ENCODE data around the gene CILP.

DNA sequence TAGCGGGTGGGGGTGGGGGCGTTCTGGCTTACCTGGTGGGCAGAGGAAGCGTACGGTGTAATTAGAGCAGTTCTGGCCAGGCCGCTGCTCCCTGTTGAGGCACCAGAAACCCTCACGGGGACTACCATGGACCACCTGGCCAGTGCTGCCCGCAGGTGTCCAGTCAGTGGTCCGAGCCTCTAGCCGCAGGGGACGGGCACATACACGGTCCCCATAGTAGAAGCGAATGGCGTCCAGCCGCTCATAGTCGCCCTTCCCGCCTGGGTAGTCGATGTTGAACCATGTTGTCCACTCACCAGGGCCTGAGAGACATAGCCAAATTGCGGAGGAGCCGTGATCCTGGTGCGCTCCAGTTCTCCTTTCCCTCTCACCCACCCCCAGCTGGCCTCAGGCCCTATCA lies 4.5 kb downstream of the CILP start:
- TF ChIP-seq POLR2A (IDR thresholded peaks at IDR 0.05; ENCODE audit: borderline replicate concordance, extremely low read depth, insufficient read depth, insufficient read length) (no peak), POLR2AphosphoS5 (IDR thresholded peaks at IDR 0.05; ENCODE audit: low read depth, low read length) (no peak), EZH2 (IDR thresholded peaks at IDR 0.05) (no peak)
